ENCODE data around the gene TBC1D16. TPM values are rescaled to one million over a fixed set of nuclear protein-coding genes. Genes with fewer than 3 reads are reported as not detected.

The TBC1D16 gene
- total RNA-seq, 1 experiment from 2014 or later: 85.8 TPM

DNA sequence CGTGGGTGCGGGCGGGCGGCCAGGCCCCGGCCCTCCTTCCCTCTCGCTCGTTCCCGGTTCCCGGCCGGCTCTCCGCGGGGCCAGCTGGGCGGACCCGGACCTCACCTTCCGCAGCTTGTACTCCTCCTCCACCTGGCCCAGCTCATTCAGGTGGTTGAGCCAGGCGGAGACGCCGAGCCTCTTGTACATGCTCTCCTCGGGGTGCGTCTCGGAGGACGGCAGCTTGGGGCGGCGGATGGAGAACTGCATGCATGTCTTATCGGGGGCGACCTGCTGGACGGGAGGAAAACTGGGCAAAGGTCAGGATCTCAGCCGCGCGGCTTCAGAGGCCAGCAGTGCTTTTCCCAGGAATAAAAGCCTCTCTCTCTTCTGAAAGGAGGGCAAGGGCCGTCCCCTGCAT is 85.4 kb downstream of the TBC1D16 start:
- no peaks in the 10 kb centered on the region for H3K27me3 ChIP-seq (ENCODE audit: insufficient read depth, low read length)
- Mint-ChIP-seq H3K36me3 (ENCODE audit: insufficient read depth in 1 of 3, low read depth in 3 of 3) (peaks cover 11 to 25% (median 24%) of the 10 kb centered on the region in 3 experiments), H3K4me1 (peaks cover 54 to 76% of the 10 kb centered on the region in 2 experiments), H3K27me3 (ENCODE audit: low read depth) (no peaks in the 10 kb centered on the region; the same call in 1 of the 2 replicates), H3K9me3 (peaks cover 0 to 4% of the 10 kb centered on the region in 2 experiments; a peak in 1 of 5 replicates), H3K4me3 (peak overlapping the region; percentile 68 to 77), H3K27ac (peak overlapping the region; percentile 97 to 99 (median 99))
- no peak overlapping the region for H3K4ac ChIP-seq (ENCODE audit: low read depth, low read length)
- peak overlapping the region; percentile 51 for H2BK120ac ChIP-seq (ENCODE audit: low read depth, low read length, poor library complexity, severe bottlenecking)
- no peak overlapping the region for H2BK20ac ChIP-seq (ENCODE audit: low read depth, low read length, poor library complexity, severe bottlenecking)
- peaks cover 13% of the 10 kb centered on the region for H3K23me2 ChIP-seq (ENCODE audit: insufficient read length, low read depth, low read length, poor library complexity, severe bottlenecking)
- H3K4me1 ChIP-seq (ENCODE audit: insufficient read depth, low read length): peaks cover 3% of the 10 kb centered on the region; the same call in 1 of the 2 replicates
- WGBS (ENCODE audit: extremely low coverage, insufficient read length, low lambda C conversion rate): no CpG with 5 or more reads among the region's 31 CpGs
- peak overlapping the region; percentile 84 for H3K18ac ChIP-seq (ENCODE audit: insufficient read length, low read depth, low read length)
- H2AK5ac ChIP-seq (ENCODE audit: insufficient read length, low read length): no peak overlapping the region
- H2BK12ac ChIP-seq (ENCODE audit: insufficient read length, low read depth, low read length): peak overlapping the region; percentile 16
- H3K23ac ChIP-seq (ENCODE audit: insufficient read length, low read depth, low read length): no peak overlapping the region
- H3K9me3 ChIP-seq (ENCODE audit: control insufficient read depth, low read depth, low read length): no peaks in the 10 kb centered on the region
- peak overlapping the region; percentile 96 for H3K14ac ChIP-seq (ENCODE audit: insufficient read depth, low read length)
- no peaks in the 10 kb centered on the region for H4K20me1 ChIP-seq (ENCODE audit: control insufficient read depth, insufficient read depth, insufficient read length)
- H3K56ac ChIP-seq (ENCODE audit: insufficient read length, low read depth, low read length): no peak overlapping the region
- H3K4me2 ChIP-seq (ENCODE audit: insufficient read depth, insufficient read length, low read length): peak overlapping the region; percentile 48
- H3K79me1 ChIP-seq (ENCODE audit: insufficient read depth, low read depth, low read length, poor library complexity, severe bottlenecking): no peaks in the 10 kb centered on the region
- peak; percentile 78 for DNase-seq
- peak overlapping the region; percentile 12 for H3K27ac ChIP-seq (ENCODE audit: insufficient read length, low read depth, low read length)
- H3T11ph ChIP-seq (ENCODE audit: low read length): no peak overlapping the region
- H2BK5ac ChIP-seq (ENCODE audit: insufficient read length, low read length): no peak overlapping the region
- TF ChIP-seq, protein P1, sequence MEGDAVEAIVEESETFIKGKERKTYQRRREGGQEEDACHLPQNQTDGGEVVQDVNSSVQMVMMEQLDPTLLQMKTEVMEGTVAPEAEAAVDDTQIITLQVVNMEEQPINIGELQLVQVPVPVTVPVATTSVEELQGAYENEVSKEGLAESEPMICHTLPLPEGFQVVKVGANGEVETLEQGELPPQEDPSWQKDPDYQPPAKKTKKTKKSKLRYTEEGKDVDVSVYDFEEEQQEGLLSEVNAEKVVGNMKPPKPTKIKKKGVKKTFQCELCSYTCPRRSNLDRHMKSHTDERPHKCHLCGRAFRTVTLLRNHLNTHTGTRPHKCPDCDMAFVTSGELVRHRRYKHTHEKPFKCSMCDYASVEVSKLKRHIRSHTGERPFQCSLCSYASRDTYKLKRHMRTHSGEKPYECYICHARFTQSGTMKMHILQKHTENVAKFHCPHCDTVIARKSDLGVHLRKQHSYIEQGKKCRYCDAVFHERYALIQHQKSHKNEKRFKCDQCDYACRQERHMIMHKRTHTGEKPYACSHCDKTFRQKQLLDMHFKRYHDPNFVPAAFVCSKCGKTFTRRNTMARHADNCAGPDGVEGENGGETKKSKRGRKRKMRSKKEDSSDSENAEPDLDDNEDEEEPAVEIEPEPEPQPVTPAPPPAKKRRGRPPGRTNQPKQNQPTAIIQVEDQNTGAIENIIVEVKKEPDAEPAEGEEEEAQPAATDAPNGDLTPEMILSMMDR (conservative IDR thresholded peaks at IDR 0.05): no peak
- H4K91ac ChIP-seq (ENCODE audit: insufficient read length, low read depth, low read length): no peak overlapping the region
- H4K5ac ChIP-seq (ENCODE audit: insufficient read length, low read depth, low read length): no peak overlapping the region
- H4K8ac ChIP-seq (replicated peaks; ENCODE audit: insufficient read length, low read depth, low read length): no peak overlapping the region
- peak overlapping the region; percentile 20 for H3K9ac ChIP-seq (ENCODE audit: extremely low read depth, insufficient read length, low read length)
- H2AFZ ChIP-seq (ENCODE audit: low read length): no peak overlapping the region
- H2BK15ac ChIP-seq (ENCODE audit: low read depth, low read length): no peak overlapping the region
- no peaks in the 10 kb centered on the region; the same call in 1 of the 2 replicates for H3K79me2 ChIP-seq (ENCODE audit: insufficient read depth, low read length)
